GM21381 (cell line): Measurements from ENCODE around the gene CRBN.
A peak's percentile ranks its signal among the peaks of the same experiment; 100 is the strongest.

Experiments used
- ATAC-seq: cut with Tn5 transposase; IDR thresholded peaks from one replicate; pipeline ENCODE4 v1.9.1; 2021; ENCODE audit warnings: mild to moderate bottlenecking, moderate library complexity; ENCODE audit not compliant: unreplicated experiment

The CRBN gene

GRCh38 chr3:3113042-3113709 is 66.3 kb downstream of the CRBN start:
- ATAC-seq = no peak

- ATAC-seq = no peak
Measured at GRCh38 chr3:3110749-3111361, 68.6 kb downstream of the CRBN start.

GRCh38 chr3:3110299-3110630 is 69.2 kb downstream of the CRBN start, which contains the start of gene IL5RA:
Gene IL5RA, minus strand, starts transcription at chr3:3110374. Its CDS starts 5,390 bp downstream, at chr3:3104984.
- no peak for ATAC-seq

- peak; percentile 75 for ATAC-seq
Measured at GRCh38 chr3:3109407-3110298, 69.8 kb downstream of the CRBN start.

GRCh38 chr3:3107858-3108257 is 71.6 kb downstream of the CRBN start:
- ATAC-seq = no peak

GRCh38 chr3:3107181-3107580 is 72.3 kb downstream of the CRBN start:
- ATAC-seq = no peak

GRCh38 chr3:3105815-3106214 is 73.7 kb downstream of the CRBN start:
- ATAC-seq = no peak

- ATAC-seq = no peak
Measured at GRCh38 chr3:3105246-3105645, 74.2 kb downstream of the CRBN start.

GRCh38 chr3:3102751-3103150 is 76.7 kb downstream of the CRBN start:
- no peak for ATAC-seq

GRCh38 chr3:3101660-3102458 is 77.6 kb downstream of the CRBN start:
- ATAC-seq = peak; percentile 47
